ENCODE data around the gene TMEM126B. TPM values are rescaled to one million over a fixed set of nuclear protein-coding genes. Genes with fewer than 3 reads are reported as not detected.

TMEM126B gene
- total RNA-seq, 1 experiment from 2014 or later: 74.0 TPM

DNA sequence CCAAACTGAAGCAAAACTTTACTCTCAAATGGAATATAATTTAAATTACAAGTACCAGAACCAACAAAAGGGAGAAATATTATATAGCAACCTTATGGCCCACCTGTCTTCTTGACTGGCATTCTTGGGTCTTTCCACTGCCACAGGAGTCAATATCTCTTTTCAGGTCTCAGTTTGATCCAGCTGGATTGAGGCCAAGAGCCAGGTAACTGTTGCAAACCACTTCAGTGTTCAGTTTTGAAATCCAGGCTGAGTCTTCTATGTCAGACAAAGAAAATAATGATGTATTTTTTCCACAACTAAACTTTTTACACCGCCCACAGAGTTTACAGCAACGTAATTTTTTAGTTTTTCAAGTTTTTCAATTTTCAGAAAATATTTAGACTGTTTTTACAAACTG lies 1.9 kb upstream of the TMEM126B start:
- Mint-ChIP-seq H3K27ac (no peak overlapping the region), H3K36me3 (ENCODE audit: insufficient read depth in 1 of 3, low read depth in 3 of 3) (peaks cover 4 to 15% (median 9%) of the 10 kb centered on the region in 3 experiments; a peak in 6 of 7 replicates), H3K4me3 (peak overlapping the region; percentile 91 to 97), H3K9me3 (no peaks in the 10 kb centered on the region), H3K27me3 (ENCODE audit: low read depth) (no peaks in the 10 kb centered on the region), H3K4me1 (peaks cover 25 to 28% of the 10 kb centered on the region in 2 experiments)
- H3K23me2 ChIP-seq (ENCODE audit: insufficient read length, low read depth, low read length, poor library complexity, severe bottlenecking): peaks cover 6% of the 10 kb centered on the region
- H2BK20ac ChIP-seq (ENCODE audit: low read depth, low read length, poor library complexity, severe bottlenecking): no peak overlapping the region
- H3K9me3 ChIP-seq (ENCODE audit: control insufficient read depth, low read depth, low read length): no peaks in the 10 kb centered on the region
- no peak overlapping the region for H3K9ac ChIP-seq (ENCODE audit: extremely low read depth, insufficient read length, low read length)
- no peak overlapping the region for H3K23ac ChIP-seq (ENCODE audit: insufficient read length, low read depth, low read length)
- no peaks in the 10 kb centered on the region for H3K4me1 ChIP-seq (ENCODE audit: insufficient read depth, low read length)
- no peak overlapping the region for H2BK5ac ChIP-seq (ENCODE audit: insufficient read length, low read length)
- no peak overlapping the region for H4K91ac ChIP-seq (ENCODE audit: insufficient read length, low read depth, low read length)
- DNase-seq: no peak
- no peak overlapping the region for H3K4ac ChIP-seq (ENCODE audit: low read depth, low read length)
- no peak overlapping the region for H3T11ph ChIP-seq (ENCODE audit: low read length)
- H3K79me1 ChIP-seq (ENCODE audit: insufficient read depth, low read depth, low read length, poor library complexity, severe bottlenecking): no peaks in the 10 kb centered on the region
- no peak overlapping the region for H2BK15ac ChIP-seq (ENCODE audit: low read depth, low read length)
- peaks cover 21% of the 10 kb centered on the region; the same call in 1 of the 2 replicates for H3K79me2 ChIP-seq (ENCODE audit: insufficient read depth, low read length)
- TF ChIP-seq CTCF (conservative IDR thresholded peaks at IDR 0.05): no peak
- no peak overlapping the region for H3K14ac ChIP-seq (ENCODE audit: insufficient read depth, low read length)
- no peaks in the 10 kb centered on the region for H4K20me1 ChIP-seq (ENCODE audit: control insufficient read depth, insufficient read depth, insufficient read length)
- H2AK5ac ChIP-seq (ENCODE audit: insufficient read length, low read length): no peak overlapping the region
- no peak overlapping the region for H3K27ac ChIP-seq (ENCODE audit: insufficient read length, low read depth, low read length)
- H4K5ac ChIP-seq (ENCODE audit: insufficient read length, low read depth, low read length): no peak overlapping the region
- H2BK12ac ChIP-seq (ENCODE audit: insufficient read length, low read depth, low read length): no peak overlapping the region
- H3K56ac ChIP-seq (ENCODE audit: insufficient read length, low read depth, low read length): no peak overlapping the region
- H3K18ac ChIP-seq (ENCODE audit: insufficient read length, low read depth, low read length): no peak overlapping the region
- WGBS (ENCODE audit: extremely low coverage, insufficient read length, low lambda C conversion rate): no CpG with 5 or more reads among the region's 2 CpGs
- H3K4me2 ChIP-seq (ENCODE audit: insufficient read depth, insufficient read length, low read length): no peak overlapping the region
- H4K8ac ChIP-seq (replicated peaks; ENCODE audit: insufficient read length, low read depth, low read length): no peak overlapping the region
- H2BK120ac ChIP-seq (ENCODE audit: low read depth, low read length, poor library complexity, severe bottlenecking): no peak overlapping the region
- no peak overlapping the region for H2AFZ ChIP-seq (ENCODE audit: low read length)
- H3K27me3 ChIP-seq (ENCODE audit: insufficient read depth, low read length): no peaks in the 10 kb centered on the region

Measured in H9 (cell line).